ENCODE results near the gene DOCK10.

The DOCK10 gene

GRCh38 chr2:224938651-224939182, 103.6 kb downstream of the DOCK10 start:
- Histone ChIP-seq H3K4me3 (ENCODE audit: low read depth in 1 of 2, low read length in 1 of 2) (no peak overlapping the region), H3K36me3 (no peaks in the 10 kb centered on the region), H3K27me3 (no peaks in the 10 kb centered on the region), H3K4me1 (ENCODE audit: control insufficient read depth in 1 of 2, insufficient read depth in 1 of 2, low read depth in 1 of 2, low read length in 1 of 2) (peaks cover 0 to 4% of the 10 kb centered on the region in 2 experiments), H3K27ac (no peak overlapping the region), H3K9me3 (no peaks in the 10 kb centered on the region)
- TF ChIP-seq, protein P1, sequence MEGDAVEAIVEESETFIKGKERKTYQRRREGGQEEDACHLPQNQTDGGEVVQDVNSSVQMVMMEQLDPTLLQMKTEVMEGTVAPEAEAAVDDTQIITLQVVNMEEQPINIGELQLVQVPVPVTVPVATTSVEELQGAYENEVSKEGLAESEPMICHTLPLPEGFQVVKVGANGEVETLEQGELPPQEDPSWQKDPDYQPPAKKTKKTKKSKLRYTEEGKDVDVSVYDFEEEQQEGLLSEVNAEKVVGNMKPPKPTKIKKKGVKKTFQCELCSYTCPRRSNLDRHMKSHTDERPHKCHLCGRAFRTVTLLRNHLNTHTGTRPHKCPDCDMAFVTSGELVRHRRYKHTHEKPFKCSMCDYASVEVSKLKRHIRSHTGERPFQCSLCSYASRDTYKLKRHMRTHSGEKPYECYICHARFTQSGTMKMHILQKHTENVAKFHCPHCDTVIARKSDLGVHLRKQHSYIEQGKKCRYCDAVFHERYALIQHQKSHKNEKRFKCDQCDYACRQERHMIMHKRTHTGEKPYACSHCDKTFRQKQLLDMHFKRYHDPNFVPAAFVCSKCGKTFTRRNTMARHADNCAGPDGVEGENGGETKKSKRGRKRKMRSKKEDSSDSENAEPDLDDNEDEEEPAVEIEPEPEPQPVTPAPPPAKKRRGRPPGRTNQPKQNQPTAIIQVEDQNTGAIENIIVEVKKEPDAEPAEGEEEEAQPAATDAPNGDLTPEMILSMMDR (IDR thresholded peaks at IDR 0.05) = no peak

DNA sequence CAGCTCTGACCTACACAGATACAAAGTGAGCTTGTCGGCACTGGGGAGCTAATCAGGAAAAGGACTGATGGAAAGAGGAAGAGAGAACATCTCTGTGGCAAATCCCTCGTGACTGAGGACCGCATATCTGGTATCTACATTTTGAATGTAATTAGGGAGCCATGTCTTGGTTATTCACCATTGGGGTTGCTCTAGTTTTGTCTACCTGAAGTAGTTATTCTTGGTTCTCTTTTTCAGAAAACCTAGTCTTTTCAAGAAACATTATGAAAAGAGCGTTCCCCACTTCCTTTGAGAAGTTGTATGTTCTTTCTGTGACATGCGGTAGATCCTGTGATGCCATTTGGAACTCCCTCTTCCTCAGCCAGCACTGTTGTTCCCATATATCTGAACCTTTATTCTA, 104.4 kb downstream of the DOCK10 start:
- Histone ChIP-seq H3K4me1 (ENCODE audit: control insufficient read depth in 1 of 2, insufficient read depth in 1 of 2, low read depth in 1 of 2, low read length in 1 of 2) (peaks cover 0 to 4% of the 10 kb centered on the region in 2 experiments), H3K9me3 (no peaks in the 10 kb centered on the region), H3K36me3 (no peaks in the 10 kb centered on the region), H3K27me3 (no peaks in the 10 kb centered on the region), H3K27ac (no peak overlapping the region), H3K4me3 (ENCODE audit: low read depth in 1 of 2, low read length in 1 of 2) (no peak overlapping the region)
- TF ChIP-seq, protein P1 (IDR thresholded peaks at IDR 0.05) = no peak

GRCh38 chr2:224934526-224935188, 107.6 kb downstream of the DOCK10 start:
- no peak overlapping the region for H3K27ac ChIP-seq
- H3K4me1 ChIP-seq (ENCODE audit: control insufficient read depth in 1 of 2, insufficient read depth in 1 of 2, low read depth in 1 of 2, low read length in 1 of 2) = peaks cover 11 to 34% of the 10 kb centered on the region in 2 experiments
- no peaks in the 10 kb centered on the region for H3K27me3 ChIP-seq
- H3K4me3 ChIP-seq (ENCODE audit: low read depth in 1 of 2, low read length in 1 of 2) = no peak overlapping the region
- no peaks in the 10 kb centered on the region for H3K9me3 ChIP-seq
- no peaks in the 10 kb centered on the region for H3K36me3 ChIP-seq
- TF ChIP-seq, protein P1 (IDR thresholded peaks at IDR 0.05) = no peak

DNA sequence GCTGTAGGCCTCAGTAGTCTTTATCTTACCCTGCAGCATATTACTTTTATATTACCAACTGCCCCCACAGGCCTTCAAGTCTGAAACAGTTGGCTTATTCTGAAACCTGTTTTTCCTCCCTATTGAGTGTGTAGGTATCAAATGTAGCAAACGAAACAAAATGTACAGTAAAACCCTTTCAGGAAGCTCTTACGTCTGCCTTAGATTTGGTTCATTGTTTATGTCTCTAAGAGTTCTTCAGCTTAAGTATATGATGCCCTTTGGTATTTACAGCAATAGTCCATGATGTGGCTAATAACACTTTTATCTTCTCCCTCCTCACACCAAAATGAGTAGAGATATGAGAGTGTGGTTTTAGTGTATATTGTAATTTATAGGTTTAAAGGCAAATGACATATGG, 108.8 kb downstream of the DOCK10 start:
- H3K27me3 ChIP-seq = no peaks in the 10 kb centered on the region
- TF ChIP-seq, protein P1 (IDR thresholded peaks at IDR 0.05) = no peak
- peaks cover 15 to 46% of the 10 kb centered on the region in 2 experiments for H3K4me1 ChIP-seq (ENCODE audit: control insufficient read depth in 1 of 2, insufficient read depth in 1 of 2, low read depth in 1 of 2, low read length in 1 of 2)
- H3K27ac ChIP-seq = no peak overlapping the region
- H3K9me3 ChIP-seq = no peaks in the 10 kb centered on the region
- H3K36me3 ChIP-seq = no peaks in the 10 kb centered on the region
- H3K4me3 ChIP-seq (ENCODE audit: low read depth in 1 of 2, low read length in 1 of 2) = no peak overlapping the region

GRCh38 chr2:224932522-224932921, 109.7 kb downstream of the DOCK10 start:
- Histone ChIP-seq H3K4me3 (ENCODE audit: low read depth in 1 of 2, low read length in 1 of 2) (no peak overlapping the region), H3K27ac (peak overlapping the region; percentile 64), H3K4me1 (ENCODE audit: control insufficient read depth in 1 of 2, insufficient read depth in 1 of 2, low read depth in 1 of 2, low read length in 1 of 2) (peaks cover 24 to 51% of the 10 kb centered on the region in 2 experiments), H3K9me3 (no peaks in the 10 kb centered on the region), H3K36me3 (no peaks in the 10 kb centered on the region), H3K27me3 (no peaks in the 10 kb centered on the region)
- TF ChIP-seq, protein P1 (IDR thresholded peaks at IDR 0.05) = no peak

Measured in neutrophil (primary cell).